Lower leg skin (tissue), 3 donors: ENCODE measurements around the gene PERP.
"Not testable (repeated sequence)": the region's sequence is repeated elsewhere in the genome, so short reads cannot be mapped to it uniquely, and the experiment has no call there.

Source experiments
- POLR2A ChIP-seq, 2 donors: fragments of 450-650 bp; IDR thresholded peaks; one replicate each; pipeline ENCODE4 v1.6.1; 2016 to 2017; ENCODE audit warnings: antibody characterized with exemption in 2 of 2, mild to moderate bottlenecking in 1 of 2, moderate library complexity in 1 of 2
- TF ChIP-seq, protein P1 (sequence below), 3 donors: fragments of 450-650 bp; IDR thresholded peaks; one replicate each; pipeline ENCODE4 v1.5.1; 2016; ENCODE audit warnings: antibody characterized with exemption in 3 of 3, mild to moderate bottlenecking in 3 of 3, moderate library complexity in 2 of 3

GRCh38 chr6:138079556-138079955 lies 27.7 kb downstream of the PERP start:
- TF ChIP-seq POLR2A (IDR thresholded peaks at IDR 0.05), result not testable (repeated sequence)
- TF ChIP-seq, protein P1, sequence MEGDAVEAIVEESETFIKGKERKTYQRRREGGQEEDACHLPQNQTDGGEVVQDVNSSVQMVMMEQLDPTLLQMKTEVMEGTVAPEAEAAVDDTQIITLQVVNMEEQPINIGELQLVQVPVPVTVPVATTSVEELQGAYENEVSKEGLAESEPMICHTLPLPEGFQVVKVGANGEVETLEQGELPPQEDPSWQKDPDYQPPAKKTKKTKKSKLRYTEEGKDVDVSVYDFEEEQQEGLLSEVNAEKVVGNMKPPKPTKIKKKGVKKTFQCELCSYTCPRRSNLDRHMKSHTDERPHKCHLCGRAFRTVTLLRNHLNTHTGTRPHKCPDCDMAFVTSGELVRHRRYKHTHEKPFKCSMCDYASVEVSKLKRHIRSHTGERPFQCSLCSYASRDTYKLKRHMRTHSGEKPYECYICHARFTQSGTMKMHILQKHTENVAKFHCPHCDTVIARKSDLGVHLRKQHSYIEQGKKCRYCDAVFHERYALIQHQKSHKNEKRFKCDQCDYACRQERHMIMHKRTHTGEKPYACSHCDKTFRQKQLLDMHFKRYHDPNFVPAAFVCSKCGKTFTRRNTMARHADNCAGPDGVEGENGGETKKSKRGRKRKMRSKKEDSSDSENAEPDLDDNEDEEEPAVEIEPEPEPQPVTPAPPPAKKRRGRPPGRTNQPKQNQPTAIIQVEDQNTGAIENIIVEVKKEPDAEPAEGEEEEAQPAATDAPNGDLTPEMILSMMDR (IDR thresholded peaks at IDR 0.05), result not testable (repeated sequence)
